Right cardiac atrium (tissue), 5 donors: ENCODE data around the gene SBNO1. TPM values are rescaled to one million over a fixed set of nuclear protein-coding genes. Genes with fewer than 3 reads are reported as not detected.

Source experiments
- ATAC-seq, 2 donors: fragments of 200-7000 bp; cut with Tn5 transposase; one replicate each; pipeline versions ENCODE4 v1.8.0 to v1.9.1; 2020; ENCODE audit warnings: moderate library complexity in 2 of 2, mild to moderate bottlenecking in 1 of 2
- DNase-seq, 3 donors: peaks; one replicate each; pipeline ENCODE4 v3.0.0-alpha.2; 2020
- H3K27ac ChIP-seq: one replicate; pipeline ENCODE4 v1.5.1; 2013; ENCODE audit warnings: mild to moderate bottlenecking, low read length, control low read depth, moderate library complexity
- H3K27me3 ChIP-seq: one replicate; pipeline ENCODE4 v1.6.1; 2013; ENCODE audit not compliant: control insufficient read depth, insufficient read depth
- H3K4me1 ChIP-seq: one replicate; pipeline ENCODE4 v1.6.1; 2013; ENCODE audit warnings: low read length; ENCODE audit not compliant: control insufficient read depth, insufficient read depth
- H3K4me3 ChIP-seq: one replicate; pipeline ENCODE4 v1.5.1; 2013; ENCODE audit warnings: low read length, control low read depth
- H3K9me3 ChIP-seq: one replicate; pipeline ENCODE4 v1.6.1; 2013; ENCODE audit warnings: low read length; ENCODE audit not compliant: control insufficient read depth
- WGBS: extraction: QIAGEN DNeasy Blood & Tissue Kit; methylation state at CpG from one replicate; pipeline ENCODE4 v1.1.7; 2013; 5-methylcytosine and 5-hydroxymethylcytosine counted together
- intact Hi-C, 4 donors: fragments of 100-400 bp; cut with DNase I; formaldehyde crosslinking; loops; one replicate each; pipeline versions ENCODE4 v1.11.0 to v1.14.0; 2022 to 2023
- polyA plus RNA-seq: library from polyadenylated mRNA; stranded (reverse); fragments of 200-250 nt; gene quantifications from one replicate; pipeline ENCODE4 v1.2.3, GENCODE V29; 2013
- total RNA-seq, 4 donors: library from RNA; stranded (reverse); fragmentation: NEBNext Ultra II Directional; extraction: Animal tissue kit (Norgen Biotek cat#: 25700); gene quantifications; one replicate each; pipeline ENCODE4 v1.2.1, GENCODE V29; 2021
- donor health status: healthy with polysubstance abuse.
- donor health status: DM: no; HTN: yes; CAD: no.
- donor health status: DM: no; HTN: no; CAD: no.
- donor health status: DM: no; HTN: yes; CAD: no; lungs with severe emphysema.
- donor health status: DM: yes; HTN: yes; CAD: no.

SBNO1 gene
- total and polyA plus RNA-seq, 5 donors = 5.7 to 28.7 (median 25.8) TPM

DNA sequence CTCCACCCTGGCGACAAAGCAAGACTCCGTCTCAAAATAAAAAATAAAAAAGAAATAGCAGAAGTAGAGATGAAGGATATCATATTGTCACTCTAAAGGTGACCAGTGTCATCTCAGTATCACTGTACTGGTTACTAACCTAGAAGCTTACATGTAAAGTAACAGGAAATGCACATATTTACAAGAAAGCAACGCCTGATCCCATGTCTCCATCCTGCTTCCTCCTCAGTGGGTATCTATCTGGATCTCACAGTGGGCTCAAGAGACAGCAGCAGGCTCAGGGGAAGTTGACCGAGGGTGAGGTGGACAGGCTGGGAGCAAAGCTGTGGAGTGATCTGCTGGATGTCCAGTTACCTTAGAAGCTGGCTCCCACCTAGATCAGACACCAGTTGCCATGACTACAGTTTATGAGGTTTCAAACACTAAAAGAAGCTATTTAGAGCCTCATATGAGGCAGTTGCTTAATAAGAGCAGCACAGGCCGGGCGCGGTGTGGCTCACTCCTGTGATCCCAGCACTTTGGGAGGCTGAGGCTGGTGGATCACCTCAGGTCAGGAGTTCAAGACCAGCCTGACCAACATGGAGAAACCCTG, 120.9 kb downstream of the SBNO1 start:
- DNase-seq = no peak
- no peak for ATAC-seq
- H3K27ac ChIP-seq = no peak overlapping the region
- no peaks in the 10 kb centered on the region for H3K27me3 ChIP-seq
- H3K4me3 ChIP-seq = no peak overlapping the region
- H3K9me3 ChIP-seq = no peaks in the 10 kb centered on the region
- WGBS = 75% methylated on average over 7 of the region's 7 CpGs
- intact Hi-C loops = loop anchor here in 1 of 4 donors (5.0 to 10.0 kb wide), 2 partner anchors 261 to 609 kb away; partner anchors contain the start of gene ARL6IP4
- H3K4me1 ChIP-seq = peaks cover 6% of the 10 kb centered on the region

GRCh38 chr12:123242116-123242904, 122.3 kb downstream of the SBNO1 start:
- ATAC-seq = peak; percentile 70 to 82
- Histone ChIP-seq H3K9me3 (no peaks in the 10 kb centered on the region), H3K4me3 (no peak overlapping the region), H3K27me3 (no peaks in the 10 kb centered on the region), H3K4me1 (peaks cover 6% of the 10 kb centered on the region), H3K27ac (peak overlapping the region; percentile 34)
- peak in 1 of 3 donors; percentile 14 for DNase-seq
- WGBS = 24% methylated on average over 11 of the region's 11 CpGs
- intact Hi-C loops = loop anchor here in 1 of 4 donors (5.0 to 10.0 kb wide), 2 partner anchors 260 to 608 kb away; partner anchors contain the start of gene ARL6IP4

Other genes with a start within 250 kb of the SBNO1 start
- 10 to 100 TPM; 19.4 to 26.8 (median 20.9) TPM for gene PITPNM2, start 213.8 kb downstream of the SBNO1 start, total RNA-seq
- gene PITPNM2, start 213.8 kb downstream of the SBNO1 start, polyA plus RNA-seq = 10.8 TPM
- gene MPHOSPH9, start 131.7 kb downstream of the SBNO1 start, total RNA-seq = 10 to 100 TPM; 14.8 to 27.4 (median 22.5) TPM
- 8.0 TPM for gene MPHOSPH9, start 131.7 kb downstream of the SBNO1 start, polyA plus RNA-seq
- 10 to 100 TPM in 3 of 4 donors, 1 to 10 TPM in 1; 9.5 to 12.5 (median 10.7) TPM for gene MTRFR, start 131.4 kb downstream of the SBNO1 start, total RNA-seq
- gene MTRFR, start 131.4 kb downstream of the SBNO1 start, polyA plus RNA-seq = 14.1 TPM
- gene CDK2AP1, start 93.0 kb downstream of the SBNO1 start, total RNA-seq = 10 to 100 TPM; 76.1 to 95.2 (median 88.9) TPM
- gene CDK2AP1, start 93.0 kb downstream of the SBNO1 start, polyA plus RNA-seq = 164 TPM
- gene KMT5A, start 19.3 kb upstream of the SBNO1 start, total RNA-seq = 10 to 100 TPM; 19.8 to 26.8 (median 22.6) TPM
- gene KMT5A, start 19.3 kb upstream of the SBNO1 start, polyA plus RNA-seq = 15.1 TPM
- gene RILPL2, start 71.8 kb upstream of the SBNO1 start, total RNA-seq = 1 to 10 TPM; 3.4 to 4.0 (median 3.8) TPM
- gene RILPL2, start 71.8 kb upstream of the SBNO1 start, polyA plus RNA-seq = 4.3 TPM
- gene SNRNP35, start 93.3 kb upstream of the SBNO1 start, total RNA-seq = 10 to 100 TPM; 19.2 to 26.6 (median 26.1) TPM
- gene SNRNP35, start 93.3 kb upstream of the SBNO1 start, polyA plus RNA-seq = 48.1 TPM
- gene RILPL1, start 168.9 kb upstream of the SBNO1 start, total RNA-seq = 100 to 1,000 TPM; 118 to 146 (median 133) TPM
- gene RILPL1, start 168.9 kb upstream of the SBNO1 start, polyA plus RNA-seq = 127 TPM
- gene TMED2, start 219.7 kb upstream of the SBNO1 start, total RNA-seq = 100 to 1,000 TPM; 161 to 253 (median 180) TPM
- 90.9 TPM for gene TMED2, start 219.7 kb upstream of the SBNO1 start, polyA plus RNA-seq
- 1 to 10 TPM; 7.7 to 8.3 (median 8.2) TPM for gene DDX55, start 237.3 kb upstream of the SBNO1 start, total RNA-seq
- gene DDX55, start 237.3 kb upstream of the SBNO1 start, polyA plus RNA-seq = 6.6 TPM